GM12874 (cell line): ENCODE results near the gene RPSA.

Experiments used
- TF ChIP-seq, protein P1 (sequence below): IDR thresholded peaks from 2 replicates; pipeline ENCODE4 v1.5.1; 2011; ENCODE audit warnings: low read depth, mild to moderate bottlenecking, control low read depth, low read length, moderate library complexity; ENCODE audit not compliant: insufficient read depth

Gene RPSA

GRCh38 chr3:39401983-39402382 is 4.5 kb upstream of the RPSA start:
- TF ChIP-seq, protein P1, sequence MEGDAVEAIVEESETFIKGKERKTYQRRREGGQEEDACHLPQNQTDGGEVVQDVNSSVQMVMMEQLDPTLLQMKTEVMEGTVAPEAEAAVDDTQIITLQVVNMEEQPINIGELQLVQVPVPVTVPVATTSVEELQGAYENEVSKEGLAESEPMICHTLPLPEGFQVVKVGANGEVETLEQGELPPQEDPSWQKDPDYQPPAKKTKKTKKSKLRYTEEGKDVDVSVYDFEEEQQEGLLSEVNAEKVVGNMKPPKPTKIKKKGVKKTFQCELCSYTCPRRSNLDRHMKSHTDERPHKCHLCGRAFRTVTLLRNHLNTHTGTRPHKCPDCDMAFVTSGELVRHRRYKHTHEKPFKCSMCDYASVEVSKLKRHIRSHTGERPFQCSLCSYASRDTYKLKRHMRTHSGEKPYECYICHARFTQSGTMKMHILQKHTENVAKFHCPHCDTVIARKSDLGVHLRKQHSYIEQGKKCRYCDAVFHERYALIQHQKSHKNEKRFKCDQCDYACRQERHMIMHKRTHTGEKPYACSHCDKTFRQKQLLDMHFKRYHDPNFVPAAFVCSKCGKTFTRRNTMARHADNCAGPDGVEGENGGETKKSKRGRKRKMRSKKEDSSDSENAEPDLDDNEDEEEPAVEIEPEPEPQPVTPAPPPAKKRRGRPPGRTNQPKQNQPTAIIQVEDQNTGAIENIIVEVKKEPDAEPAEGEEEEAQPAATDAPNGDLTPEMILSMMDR: no peak

GRCh38 chr3:39404943-39405686 is 1.4 kb upstream of the RPSA start:
- TF ChIP-seq, protein P1: no peak

DNA sequence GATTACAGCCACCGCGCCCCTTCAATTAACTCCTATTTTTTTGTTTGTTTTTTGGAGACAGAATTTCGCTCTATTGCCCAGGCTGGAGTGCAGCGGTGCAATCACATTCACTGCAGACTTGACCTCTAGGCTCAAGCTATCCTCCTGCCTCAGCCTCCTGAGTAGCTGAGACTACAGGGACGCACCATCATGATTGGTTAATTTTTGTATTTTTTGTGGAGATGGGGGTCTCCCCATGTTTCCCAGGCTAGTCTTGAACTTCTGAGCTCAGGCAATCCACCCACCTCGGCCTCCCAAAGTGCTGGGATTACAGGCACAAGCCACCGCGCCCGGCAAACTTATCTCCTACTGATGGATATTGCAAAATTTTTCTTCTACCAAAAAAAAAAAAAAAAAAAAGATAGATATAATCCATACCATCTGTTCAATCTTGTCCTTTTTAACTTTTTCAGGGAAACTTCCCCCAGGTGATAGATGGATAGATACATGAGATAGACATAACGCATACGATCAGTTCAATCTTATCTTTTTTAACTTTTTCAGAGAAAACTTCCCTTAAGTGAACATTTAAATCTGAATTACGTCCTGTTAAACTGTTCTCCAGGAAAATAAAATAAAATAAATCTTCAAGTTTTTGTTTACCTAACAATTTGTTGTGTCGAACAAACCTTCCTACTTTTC is 693 bp upstream of the RPSA start:
- TF ChIP-seq, protein P1: no peak

DNA sequence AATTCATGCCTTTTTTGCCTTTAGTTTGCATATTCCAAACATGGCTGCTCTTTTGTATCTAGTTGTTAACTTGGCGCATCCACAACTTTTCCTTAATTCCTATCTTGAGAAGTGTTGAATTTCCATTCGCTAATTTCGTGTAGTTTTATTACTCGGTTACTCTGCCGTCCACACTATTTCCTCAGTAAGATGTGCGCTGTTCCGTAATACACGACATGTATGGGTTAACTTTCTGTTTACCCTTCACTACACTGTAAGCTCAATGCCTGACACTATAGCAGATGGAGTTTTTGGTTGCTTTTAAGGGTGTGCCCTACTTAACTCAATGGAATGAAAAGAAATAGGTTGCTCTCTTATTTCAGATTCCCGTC is 724 bp downstream of the RPSA start:
- TF ChIP-seq, protein P1: no peak

DNA sequence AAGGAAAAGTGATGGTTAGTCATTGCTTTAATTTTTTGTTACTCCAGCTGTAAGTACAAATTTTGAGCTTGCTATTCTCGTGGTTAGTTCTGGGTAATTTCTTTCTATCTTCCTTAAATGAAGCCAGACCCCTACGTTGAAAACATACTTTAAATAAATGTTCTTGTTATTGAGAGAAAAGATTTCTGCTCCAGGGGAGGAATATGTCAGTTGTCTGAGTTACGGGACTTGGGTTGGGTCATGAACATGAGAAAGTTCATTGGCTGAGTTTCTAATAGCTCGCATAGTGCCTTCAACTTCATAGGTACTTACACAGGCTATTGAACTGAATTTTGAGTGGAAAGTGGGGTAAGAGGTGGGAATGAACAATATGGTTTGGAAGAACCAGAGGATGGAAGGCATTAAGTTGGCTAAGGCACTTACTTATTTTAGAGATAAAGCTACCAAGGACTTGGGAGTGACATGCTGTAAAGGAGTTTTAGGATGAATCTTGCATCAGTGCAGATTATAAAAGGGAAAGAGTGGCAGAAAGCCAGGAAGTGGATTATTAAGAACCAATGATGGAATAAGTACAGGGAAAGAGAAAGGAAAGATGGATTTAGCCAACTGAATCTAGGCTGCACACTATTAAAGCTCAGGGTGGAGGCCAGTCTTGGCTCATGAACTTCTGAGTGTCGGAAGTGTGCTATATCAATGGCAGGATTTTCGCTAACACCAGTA is 1.4 kb downstream of the RPSA start:
- TF ChIP-seq, protein P1: no peak

GRCh38 chr3:39408493-39409372 is 2.2 kb downstream of the RPSA start:
- TF ChIP-seq, protein P1: no peak
